T-helper 1 cell treated with Interleukin-12 subunit alpha and Interleukin-12 subunit beta and Interleukin-4 antibody, amounts not matched to agents 30 ng/mL and 1 ng/mL, for 36 hours (primary cell): ENCODE measurements around the gene NUCKS1. TPM values are rescaled to one million over a fixed set of nuclear protein-coding genes. Genes with fewer than 3 reads are reported as not detected.

Experiments used
- intact Hi-C: fragments of 100-400 bp; cut with micrococcal nuclease; formaldehyde crosslinking; loops from one replicate; pipeline ENCODE4 v1.15.1; 2024
- total RNA-seq: library from RNA; stranded (reverse); gene quantifications from 2 replicates; pipeline ENCODE4 v1.2.3, GENCODE V29; 2022

Gene NUCKS1
- total RNA-seq, 1 donor from 2014 or later = 148 TPM

DNA sequence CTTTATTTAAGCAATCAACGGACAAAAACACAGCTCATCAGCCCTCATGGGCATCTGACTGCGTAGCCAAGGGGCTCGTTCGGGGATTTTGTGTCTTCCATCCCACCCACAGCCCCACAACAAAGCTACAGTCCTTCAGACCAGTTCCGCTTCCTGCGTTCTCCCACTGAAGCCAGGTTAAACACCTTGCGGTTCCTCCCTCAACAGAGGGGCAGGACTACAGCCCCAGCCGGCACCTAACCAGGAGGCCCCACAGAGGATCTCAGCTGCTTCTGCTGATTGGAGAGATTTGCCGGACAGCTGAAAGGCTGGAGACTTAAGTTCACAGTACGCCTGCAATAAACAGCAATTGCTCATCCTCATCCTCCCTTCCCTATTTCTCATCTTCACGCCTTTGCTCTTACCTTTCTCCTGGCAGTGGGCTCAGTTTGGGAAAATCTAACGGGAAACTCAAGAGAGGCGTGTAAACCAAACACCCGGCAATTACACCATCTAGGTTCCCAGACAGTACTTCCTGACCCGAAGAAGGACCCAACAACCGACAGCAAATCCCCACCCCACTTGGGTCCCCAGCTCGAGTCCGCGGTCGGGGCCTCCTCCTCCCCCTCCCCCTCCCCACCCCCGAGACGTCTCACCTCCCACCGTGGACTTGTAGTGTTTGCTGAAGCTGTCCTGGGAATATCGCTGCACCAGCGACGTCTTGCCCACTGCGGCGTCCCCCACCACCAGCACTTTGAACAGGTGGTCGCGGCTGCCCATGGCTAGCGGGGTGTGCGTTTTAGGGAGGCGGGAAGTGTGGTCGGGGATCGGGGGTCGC, 24.4 kb upstream of the NUCKS1 start:
- intact Hi-C loops = loop anchor here (1.0 to 10.0 kb wide), 10 partner anchors 24 to 1550 kb away; partner anchors contain the start of genes CD55, NUCKS1, PM20D1 and RBBP5

DNA sequence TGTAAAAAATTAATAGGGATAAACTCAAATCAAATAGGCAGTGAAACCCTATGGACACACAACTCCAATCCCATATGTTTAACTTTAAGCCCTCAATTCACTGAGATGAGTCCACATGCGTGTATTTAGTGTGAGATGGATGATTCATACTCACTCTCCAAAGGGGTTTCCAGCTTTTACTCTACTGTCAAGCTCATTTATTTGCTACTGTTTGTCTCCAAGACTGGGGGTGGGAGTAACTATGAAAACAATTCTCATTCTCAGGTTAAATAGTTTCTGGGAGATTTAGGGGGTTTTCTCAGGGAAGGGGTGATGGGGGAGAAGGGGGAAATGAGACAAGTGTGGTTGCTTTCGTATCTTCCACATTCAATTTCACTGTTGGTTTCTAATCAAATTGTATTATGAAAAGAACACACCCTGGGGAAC, 22.6 kb upstream of the NUCKS1 start:
- intact Hi-C loops = loop anchor here (10.0 kb wide), 2 partner anchors 648 to 1552 kb away; partner anchors contain the start of genes CD55 and RBBP5

DNA sequence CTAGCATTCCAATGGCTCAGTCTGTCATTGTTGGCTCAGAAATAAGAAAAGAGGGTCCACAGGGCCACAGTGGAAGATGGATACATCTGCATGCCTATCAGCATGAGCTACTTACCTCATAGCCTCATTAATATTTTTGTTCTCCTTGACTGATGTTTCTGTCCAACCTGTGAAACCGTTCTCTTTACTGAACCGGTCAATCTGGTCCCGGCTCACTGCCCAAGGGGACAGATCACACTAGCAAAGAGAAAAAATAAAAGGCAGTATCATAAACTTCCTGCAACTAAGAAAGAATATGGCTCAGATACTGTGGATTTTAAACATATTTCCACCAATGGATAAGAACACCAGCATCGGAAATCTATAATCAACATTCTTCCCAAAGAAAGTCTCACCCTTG, 20.6 kb upstream of the NUCKS1 start:
- intact Hi-C loops = loop anchor here (10.0 kb wide), 2 partner anchors 646 to 1554 kb away; partner anchors contain the start of genes CD55 and RBBP5

DNA sequence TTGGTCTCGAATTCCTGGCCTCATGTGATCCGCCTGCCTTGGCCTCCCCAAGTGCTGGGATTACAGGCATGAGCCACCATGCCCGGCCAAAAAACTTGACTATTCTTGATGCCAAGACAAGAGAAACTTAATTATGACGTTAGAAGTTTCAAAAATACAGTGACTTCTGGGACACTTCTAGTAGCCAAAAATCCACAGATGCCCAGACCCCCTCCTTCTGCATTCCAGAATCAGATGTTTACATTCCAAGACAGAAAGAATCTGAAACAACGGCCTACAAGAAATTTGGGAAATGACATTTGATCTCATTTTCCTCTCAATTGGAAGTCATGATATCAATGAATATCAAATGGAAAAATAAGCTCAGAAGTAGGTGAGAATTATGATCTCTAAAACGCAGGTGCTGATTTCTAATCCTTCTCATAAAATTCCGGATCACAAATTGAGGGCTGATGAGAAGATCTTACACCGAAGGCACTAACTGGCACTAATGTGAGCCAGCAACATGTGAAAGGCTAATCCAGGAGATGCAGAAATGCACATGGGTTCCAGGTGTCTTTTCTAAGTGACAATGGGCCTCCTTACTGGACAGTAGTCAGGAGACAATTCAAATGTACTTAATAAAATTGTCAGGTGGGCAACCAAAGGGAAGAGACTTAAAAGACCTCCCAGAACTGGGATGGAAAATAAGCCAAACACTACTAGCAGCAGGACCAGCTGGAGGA, 19.8 kb upstream of the NUCKS1 start:
- intact Hi-C loops = loop anchor here (10.0 kb wide), 2 partner anchors 645 to 1555 kb away; partner anchors contain the start of genes CD55 and RBBP5

DNA sequence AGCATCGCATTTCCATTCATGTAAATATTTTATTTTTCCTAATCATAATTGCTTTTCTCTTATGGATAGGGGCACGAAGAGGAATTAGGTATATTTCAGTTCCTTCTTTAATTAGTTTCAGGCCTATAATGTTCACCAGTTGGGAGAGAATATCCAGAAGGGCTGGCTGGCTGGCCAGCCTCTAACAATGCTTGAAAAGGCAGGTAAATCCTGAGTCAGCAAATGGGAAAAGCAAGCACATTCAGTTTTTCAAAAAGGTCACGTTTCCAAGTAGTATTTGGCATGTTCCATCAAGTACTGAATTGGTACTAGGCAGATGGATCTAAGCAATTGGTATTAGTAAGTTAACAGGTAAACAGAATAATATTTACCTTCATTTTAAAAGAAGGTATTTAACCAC, 17.3 kb upstream of the NUCKS1 start:
- intact Hi-C loops = no loop called here

DNA sequence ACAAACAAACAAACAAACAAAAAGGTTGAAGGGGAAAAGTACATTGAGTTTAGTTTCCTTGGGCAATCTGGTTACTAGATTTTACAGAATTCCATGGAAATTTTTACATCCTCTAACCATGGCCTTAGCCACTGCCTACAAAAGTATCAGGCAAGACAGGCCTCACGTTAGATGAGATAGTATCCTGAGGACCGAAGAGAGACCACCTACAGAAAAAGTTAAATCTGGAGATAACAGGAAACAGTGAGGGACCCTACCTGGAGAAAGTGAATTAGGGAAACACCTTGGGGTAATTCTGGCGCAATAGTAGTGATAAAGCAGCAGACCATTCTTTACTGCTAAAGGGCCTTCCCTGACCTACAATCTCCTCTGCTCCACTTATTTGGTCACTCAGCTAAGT, 16.6 kb upstream of the NUCKS1 start:
- intact Hi-C loops = no loop called here

DNA sequence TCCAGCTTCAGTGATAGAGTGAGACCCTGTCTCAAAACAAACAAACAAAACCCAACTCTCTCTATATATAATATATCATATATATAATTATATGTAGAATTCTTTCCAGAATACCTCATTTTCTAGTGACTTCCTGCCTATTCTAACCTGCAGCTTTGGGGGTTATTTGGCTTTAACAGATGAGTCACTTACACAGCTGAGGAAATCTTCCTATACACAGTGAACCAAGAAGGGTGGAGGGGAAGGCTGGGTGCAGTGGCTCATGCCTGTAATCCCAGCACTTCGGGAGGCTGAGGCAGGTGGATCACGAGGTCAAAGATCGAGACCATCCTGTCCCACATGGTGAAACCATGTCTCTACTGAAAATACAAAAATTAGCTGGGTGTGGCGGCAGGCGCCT, 16.1 kb upstream of the NUCKS1 start:
- intact Hi-C loops = no loop called here

DNA sequence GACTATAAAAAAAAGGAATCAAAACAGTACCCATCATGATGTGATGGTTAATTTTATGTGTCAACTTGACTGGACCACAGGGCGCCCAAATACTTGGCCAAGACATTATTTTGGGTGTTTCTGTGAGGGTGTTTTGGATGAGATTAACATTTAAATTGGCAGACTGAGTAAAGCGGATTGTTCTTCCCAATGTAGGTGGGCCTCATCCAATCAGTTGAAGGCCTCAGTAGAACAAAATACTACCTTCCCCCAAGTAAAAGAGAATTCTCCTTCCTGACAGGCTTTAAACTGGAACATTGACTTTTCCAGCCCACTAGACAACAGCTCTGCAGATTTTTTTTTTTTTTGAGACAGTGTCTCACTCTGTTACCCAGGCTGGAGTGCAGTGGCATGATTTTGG, 14.6 kb upstream of the NUCKS1 start:
- intact Hi-C loops = no loop called here

DNA sequence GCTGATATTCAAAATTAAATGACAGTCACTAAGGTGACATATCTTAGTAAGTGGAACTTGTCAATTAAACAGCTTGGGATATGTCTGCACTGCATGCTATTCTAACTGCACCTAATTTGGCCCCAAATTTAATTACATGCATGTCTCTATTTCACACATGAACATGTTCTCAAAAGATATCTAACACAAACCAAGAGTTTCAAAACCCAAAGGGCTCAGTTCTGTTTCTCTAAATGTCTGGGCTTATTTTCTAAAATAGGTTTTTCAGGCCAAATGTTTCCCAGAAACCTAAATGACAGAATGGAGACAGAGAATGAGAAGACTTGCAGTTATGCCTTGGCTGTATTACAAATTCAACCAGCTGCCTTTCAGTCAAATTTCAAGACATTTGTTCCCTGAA, 14.0 kb upstream of the NUCKS1 start:
- intact Hi-C loops = no loop called here

DNA sequence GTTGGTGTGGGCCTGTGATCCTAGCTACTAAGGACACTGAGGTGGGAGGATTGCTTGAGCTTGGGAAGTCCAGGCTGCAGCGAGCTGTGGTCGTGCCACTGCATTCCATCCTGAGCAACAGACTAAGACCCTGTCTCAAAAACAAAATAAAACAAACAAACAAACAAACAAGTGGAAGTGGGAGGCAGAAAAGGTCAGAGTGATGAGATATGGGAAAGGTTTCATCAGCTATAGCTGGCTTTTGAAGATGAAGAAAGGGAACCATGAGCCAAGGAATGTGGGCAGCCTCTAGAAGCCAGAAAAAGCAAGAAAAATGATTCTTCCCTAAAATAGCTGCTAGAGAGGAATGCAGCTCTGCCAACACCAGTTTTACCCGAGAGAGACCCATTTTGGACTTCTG, 10.6 kb upstream of the NUCKS1 start:
- intact Hi-C loops = no loop called here

DNA sequence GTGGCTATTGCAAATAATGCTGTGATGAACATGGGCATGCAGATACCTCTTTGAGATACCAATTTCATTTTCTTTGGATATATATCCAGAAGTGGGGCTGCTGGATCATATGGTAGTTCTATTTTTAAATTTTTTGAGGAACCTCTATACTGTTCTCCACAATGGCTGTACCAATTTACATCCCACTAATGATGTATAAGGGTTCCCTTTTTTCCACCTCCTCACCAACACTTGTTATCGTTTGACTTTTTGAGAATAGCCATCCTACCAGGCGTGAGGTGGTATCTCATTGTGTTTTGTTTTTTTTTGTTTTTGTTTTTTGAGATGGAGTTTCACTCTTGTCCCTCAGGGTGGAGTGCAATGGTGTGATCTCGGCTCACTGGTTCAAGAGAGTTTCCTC, 6.6 kb upstream of the NUCKS1 start:
- intact Hi-C loops = no loop called here

DNA sequence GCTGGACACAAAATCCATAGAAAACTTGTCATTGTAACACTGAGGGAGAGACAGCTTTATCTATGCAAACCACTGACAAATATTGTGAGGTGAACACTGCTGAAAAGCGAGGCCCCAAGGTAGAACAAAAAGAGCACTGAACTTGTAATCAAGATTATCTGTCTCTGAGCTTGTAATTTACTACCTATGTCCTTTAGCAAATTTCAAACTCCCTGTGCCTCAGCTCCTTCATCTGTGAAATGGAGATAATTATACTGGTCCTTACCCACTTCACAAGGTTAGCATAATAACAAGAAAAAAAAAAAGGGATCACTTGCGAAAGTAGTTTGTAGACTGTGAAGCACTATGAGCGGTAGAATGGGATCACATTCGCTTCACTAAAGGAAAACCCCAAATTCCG, 4.9 kb upstream of the NUCKS1 start:
- intact Hi-C loops = no loop called here

DNA sequence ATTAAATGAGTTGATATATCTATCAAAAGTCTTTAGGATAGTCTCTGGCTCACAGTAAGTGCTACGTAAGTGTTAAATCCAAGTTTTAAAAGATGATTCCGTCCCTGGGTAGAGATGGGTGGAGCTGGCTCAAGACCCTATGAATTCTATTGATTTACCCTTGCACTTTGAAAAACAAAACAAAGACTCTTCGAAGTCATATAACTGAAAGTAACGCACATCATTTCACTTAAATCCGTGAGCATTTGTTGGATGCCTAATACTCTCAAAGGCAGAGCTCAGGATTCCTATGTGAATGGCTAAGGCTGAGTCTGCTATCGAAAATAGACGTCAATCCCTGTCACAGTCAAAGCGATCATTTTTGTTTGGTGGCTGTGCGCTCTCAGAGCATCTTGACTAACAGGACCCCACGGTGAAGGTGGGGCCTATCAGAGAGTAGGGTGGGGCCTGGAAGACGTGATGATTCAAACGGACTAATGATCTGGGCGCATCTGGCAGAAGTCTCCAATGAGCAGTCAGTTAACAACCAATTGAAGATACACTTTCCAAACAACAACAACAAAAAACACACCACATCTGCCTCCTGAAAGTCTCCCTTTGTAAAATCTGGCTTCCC, 1.2 kb upstream of the NUCKS1 start:
- intact Hi-C loops = loop anchor here (2.0 kb wide), 2 partner anchors 158 to 1302 kb away; partner anchors contain the start of gene PFKFB2

DNA sequence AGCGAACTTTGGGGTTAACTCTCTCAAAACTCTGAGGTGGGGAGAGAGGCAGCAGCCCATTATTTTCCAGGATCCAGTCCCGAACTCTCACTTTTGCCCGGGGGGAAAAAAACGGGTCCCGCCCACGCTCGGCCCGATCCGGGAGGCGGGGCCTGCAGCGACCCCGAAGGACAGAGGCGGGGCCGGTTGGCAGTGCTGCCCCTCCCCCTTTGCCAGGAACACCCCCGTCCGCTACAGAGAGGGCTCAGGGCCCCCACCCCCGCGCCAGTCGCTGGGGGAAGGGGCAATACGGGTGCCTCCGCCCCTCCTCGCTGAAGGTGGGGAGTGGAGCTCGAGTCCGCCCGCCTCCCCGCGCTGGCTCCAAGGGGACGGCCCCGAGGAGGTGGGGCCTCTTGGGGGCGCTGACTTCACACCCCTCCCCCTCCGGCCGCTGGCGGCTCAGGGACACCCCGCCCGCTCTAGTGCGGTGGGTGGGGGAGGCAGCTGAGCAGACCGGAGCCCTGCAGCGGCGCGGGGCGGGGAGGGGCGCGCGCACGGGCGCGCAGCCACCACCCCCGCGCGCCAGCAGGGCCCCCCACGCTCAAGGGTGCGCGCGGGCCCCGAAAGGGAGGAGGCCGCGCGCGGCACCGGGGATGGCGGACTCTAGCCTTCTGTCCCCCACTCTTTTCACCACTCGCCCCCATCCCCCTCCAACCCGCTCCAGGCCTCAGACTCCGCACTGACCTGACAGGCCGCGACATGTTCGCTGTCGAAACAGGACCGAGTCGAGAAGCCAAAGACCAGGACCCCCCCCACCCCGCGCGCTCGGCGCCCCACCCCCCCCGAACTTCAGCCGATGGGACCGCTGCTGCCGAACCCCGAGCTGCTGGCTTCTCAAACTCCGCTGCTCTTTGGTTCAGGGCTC, 496 bp downstream of the NUCKS1 start:
- intact Hi-C loops = loop anchor here (1.0 to 5.0 kb wide), 12 partner anchors 15 to 1303 kb away; partner anchors contain the start of genes ELK4, PFKFB2, PM20D1 and RAB29

DNA sequence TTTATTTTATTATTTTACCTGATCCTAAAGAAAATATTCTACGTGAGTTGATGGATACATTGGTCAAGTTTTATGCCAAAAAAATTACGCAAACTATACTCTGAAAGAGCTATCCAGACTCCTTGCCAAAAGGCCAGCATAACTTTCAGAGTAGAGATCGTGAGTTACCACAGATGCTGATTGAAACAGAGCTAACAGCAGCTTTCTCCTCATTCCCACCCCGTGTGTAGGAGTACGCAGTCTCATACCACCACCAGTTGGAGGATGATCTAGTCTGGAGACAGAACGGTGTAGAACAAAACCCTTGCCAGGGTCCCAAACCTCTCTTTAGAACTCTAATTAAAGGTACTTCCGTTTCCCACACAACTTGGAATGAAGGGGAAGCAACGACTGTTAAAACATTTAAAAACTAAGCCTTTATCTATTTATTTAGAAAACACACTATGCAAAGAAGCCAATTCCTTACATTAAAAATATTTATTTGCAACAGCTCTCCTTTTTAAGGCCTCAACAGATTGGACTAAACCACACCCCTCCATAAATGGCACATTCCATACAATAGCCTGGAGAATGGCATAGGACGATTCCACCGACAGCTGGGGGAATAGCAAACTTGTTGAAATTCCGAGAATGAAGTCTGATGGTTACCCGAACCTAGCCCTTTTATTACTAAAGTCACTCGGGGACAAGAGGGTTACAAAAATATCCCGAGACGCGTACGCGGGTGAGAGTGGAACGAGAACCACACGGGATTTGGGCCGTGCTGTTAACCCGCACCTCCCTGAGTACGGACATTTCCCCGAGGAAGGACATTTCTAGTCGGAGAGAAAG, 1.4 kb downstream of the NUCKS1 start:
- intact Hi-C loops = loop anchor here (1.0 to 5.0 kb wide), 8 partner anchors 14 to 834 kb away; partner anchors contain the start of genes ELK4 and PM20D1

DNA sequence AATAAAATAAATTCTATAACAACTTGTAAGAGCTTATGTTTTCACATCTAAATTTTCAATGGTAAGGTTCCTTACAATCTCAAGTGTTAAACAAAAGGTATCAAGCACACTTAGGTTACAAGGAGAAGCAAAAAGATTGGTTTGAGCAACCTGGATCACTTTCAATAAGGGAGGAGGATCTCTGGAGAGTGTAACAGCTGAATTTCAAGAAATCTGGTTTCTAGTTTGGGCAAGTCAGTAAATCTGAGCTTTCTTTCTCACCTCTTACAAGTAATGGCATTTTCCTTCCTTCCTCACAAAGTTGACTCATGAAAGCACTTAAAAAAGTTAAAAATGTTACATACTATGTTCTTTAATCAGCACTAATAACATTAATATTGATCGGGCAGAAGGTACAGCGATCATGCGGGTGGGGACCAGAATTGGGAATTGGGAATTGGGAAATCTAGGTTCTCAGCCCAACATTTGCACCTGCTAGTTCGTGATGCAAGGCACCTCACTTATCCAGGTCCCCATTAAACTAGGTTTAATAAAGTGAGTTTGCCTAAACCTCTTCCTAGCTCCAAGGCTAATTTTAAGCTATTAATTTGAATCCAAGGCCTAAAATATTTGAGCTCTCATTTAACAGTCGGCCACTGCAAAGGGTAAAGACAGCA, 3.1 kb downstream of the NUCKS1 start:
- intact Hi-C loops = loop anchor here (5.0 kb wide), 1 partner anchor 835 kb away; no protein-coding TSS in a partner anchor

DNA sequence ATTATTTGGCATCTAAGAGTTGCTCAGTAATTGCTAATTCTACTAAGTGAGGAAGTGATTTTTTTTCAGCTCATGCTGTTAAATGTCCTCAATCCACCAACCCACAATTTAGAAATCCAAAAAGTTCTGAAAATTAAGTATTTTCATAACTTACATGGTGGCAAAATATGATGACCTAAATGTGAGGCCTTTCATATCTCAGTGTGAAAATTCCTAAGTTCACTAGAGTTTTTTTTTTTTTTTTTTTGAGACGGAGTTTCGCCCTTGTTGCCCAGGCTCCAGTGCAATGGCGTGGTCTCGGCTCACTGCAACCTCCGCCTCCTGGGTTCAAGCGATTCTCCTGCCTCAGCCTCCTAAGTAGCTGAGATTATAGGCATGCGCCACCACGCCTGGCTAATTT, 5.6 kb downstream of the NUCKS1 start:
- intact Hi-C loops = no loop called here

DNA sequence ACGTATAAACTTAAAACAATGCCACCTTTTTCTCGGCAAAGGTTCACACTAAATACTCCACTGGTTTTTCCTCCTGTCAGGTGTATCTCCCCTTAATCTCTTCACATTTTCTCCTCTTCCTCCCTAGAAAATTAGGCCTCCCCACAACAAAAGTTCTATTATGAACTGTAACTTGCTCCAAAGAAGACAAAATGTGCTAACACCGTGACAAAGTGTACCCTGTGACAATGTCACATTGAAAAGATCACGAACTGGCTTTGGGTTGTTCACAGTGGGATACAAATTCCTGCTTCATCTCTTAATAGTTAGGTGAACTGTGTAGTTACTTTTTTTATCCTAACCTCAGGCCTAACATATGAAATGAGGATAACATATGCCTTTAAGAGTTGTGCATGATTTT, 6.0 kb downstream of the NUCKS1 start:
- intact Hi-C loops = no loop called here

DNA sequence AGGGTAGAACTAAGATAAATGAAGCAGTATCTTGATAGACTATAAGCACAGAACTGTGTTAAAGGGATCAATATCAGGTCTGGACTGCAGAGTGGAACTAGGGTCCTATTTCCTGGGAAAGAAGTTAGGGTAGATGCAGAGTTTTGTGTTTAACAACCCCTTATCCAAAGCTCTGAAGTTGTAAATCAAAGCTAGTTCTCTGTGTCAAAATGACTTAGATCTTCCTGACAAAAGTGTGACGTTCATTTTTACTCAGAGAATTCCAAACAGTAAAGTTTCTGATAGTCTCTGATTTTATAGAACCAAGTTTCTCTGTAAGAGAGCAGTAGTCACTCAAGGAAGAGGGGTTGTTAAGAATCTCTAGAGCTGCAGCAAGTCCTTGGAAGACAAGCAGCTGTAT, 8.3 kb downstream of the NUCKS1 start:
- intact Hi-C loops = no loop called here
